ENCODE results near the gene CARD11.

The CARD11 gene

DNA sequence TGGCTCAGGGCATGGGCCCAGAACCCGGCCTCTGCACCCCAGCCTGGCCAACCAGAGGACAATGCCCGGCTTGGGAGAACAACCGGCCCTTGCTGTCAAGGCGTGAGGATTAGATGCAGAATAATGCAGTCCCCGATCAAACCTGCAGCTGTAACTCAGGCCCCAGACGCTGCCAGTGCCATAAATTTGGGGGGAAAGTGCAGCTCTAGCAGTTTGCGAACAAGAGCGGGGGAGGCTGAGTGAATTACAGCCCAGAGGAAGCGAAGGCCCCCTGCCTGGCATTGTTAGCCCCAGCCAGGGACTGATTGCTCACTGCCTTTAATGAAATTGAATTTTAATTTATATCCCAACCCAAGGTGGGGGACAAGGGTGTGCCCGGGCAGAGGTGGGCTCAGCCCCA is 161.6 kb downstream of the CARD11 start:
- Histone ChIP-seq H3K4me2 (peak overlapping the region in 9 of 11 experiments; percentile 36 to 77 (median 70); a peak in 16 of 22 replicates), H3K9ac (0 out of 22 replicates have a peak overlapping the region, but pooled peaks of 1 of the 11 experiments have one; percentile 15), H3K4me3 (no peak overlapping the region), H3K9me3 (replicated peaks in 1 of 11) (no peaks in the 10 kb centered on the region), H4K20me1 (peaks cover 0 to 19% (median 0%) of the 10 kb centered on the region in 11 experiments; a peak in 2 of 22 replicates), H3K36me3 (no peaks in the 10 kb centered on the region), H3K4me1 (peaks cover 10 to 79% (median 58%) of the 10 kb centered on the region in 10 experiments), H3K27me3 (peaks cover 0 to 19% (median 0%) of the 10 kb centered on the region in 11 experiments; a peak in 4 of 22 replicates), H3K27ac (no peak overlapping the region)
- no peak for TF ChIP-seq Cebpa-rat (IDR thresholded peaks at IDR 0.05)

DNA sequence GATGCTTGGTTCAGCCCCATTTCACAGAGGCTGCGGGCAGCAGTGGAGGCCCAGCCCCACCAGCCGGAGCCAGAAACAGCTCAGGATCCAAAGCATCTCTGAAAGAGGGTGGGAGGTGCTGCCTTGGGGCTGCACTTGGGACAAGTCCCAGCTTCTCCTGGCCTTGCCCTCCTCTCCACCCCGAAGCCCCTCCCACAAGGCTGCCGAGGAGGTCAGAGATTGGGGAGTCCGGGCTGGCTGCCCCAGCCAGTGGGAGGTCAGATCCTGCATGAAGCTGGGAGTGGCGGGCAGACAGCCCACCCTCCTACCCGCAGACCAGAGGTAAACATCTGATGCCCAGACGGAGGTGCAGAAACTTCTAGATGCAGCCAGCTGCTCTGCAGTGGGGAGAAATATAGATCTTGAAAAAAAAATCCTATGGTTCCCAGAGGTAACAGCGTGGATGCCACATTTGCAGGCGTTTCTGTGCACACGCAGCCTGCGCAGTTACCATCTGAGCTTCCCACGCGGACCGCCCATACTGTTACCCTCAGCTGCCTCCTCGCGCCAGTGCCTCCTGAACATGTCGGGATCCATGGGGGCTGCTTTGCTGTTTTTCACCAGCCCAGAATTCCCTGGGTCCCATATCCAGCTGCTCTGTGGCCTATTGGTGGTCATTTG is 162.7 kb downstream of the CARD11 start:
- peaks cover 0 to 19% (median 0%) of the 10 kb centered on the region in 11 experiments; a peak in 2 of 22 replicates for H4K20me1 ChIP-seq
- no peak overlapping the region for H3K4me3 ChIP-seq
- peaks cover 10 to 79% (median 63%) of the 10 kb centered on the region in 10 experiments for H3K4me1 ChIP-seq
- no peaks in the 10 kb centered on the region for H3K9me3 ChIP-seq (replicated peaks in 1 of 11)
- no peak overlapping the region for H3K27ac ChIP-seq
- H3K27me3 ChIP-seq: peaks cover 0 to 19% (median 0%) of the 10 kb centered on the region in 11 experiments; a peak in 4 of 22 replicates
- H3K36me3 ChIP-seq: no peaks in the 10 kb centered on the region
- no peak for TF ChIP-seq Cebpa-rat (IDR thresholded peaks at IDR 0.05)
- peak overlapping the region in 7 of 11 experiments; percentile 9 to 90 (median 72); a peak in 10 of 22 replicates for H3K4me2 ChIP-seq
- H3K9ac ChIP-seq: no peak overlapping the region

DNA sequence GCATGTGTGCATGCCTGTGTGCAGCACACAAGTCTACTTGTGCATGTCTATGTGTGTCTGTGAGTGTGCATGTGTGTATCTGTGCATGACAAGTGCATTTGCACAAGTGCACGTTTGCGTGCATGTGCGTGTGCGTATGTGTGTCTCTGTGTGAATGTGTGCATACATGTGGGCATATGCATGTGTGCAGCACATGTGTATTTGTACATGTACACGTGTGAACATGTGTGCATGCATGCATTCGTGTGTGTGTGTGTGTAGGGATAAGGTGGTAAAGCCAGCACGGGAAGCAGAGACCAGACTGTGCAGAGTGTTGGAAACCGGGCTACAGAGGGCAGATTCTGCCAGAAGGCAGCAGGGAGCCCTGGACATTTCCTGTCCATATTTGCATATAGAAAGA is 163.6 kb downstream of the CARD11 start:
- H3K4me1 ChIP-seq: peaks cover 12 to 88% (median 72%) of the 10 kb centered on the region in 10 experiments
- H3K4me2 ChIP-seq: peak overlapping the region in 8 of 11 experiments; percentile 59 to 90 (median 73); a peak in 14 of 22 replicates
- TF ChIP-seq Cebpa-rat (IDR thresholded peaks at IDR 0.05): no peak
- H3K9me3 ChIP-seq (replicated peaks in 1 of 11): no peaks in the 10 kb centered on the region
- no peak overlapping the region for H3K4me3 ChIP-seq
- no peaks in the 10 kb centered on the region for H3K36me3 ChIP-seq
- H3K9ac ChIP-seq: no peak overlapping the region
- no peak overlapping the region for H3K27ac ChIP-seq
- H3K27me3 ChIP-seq: peaks cover 0 to 19% (median 0%) of the 10 kb centered on the region in 11 experiments; a peak in 4 of 22 replicates
- H4K20me1 ChIP-seq: peaks cover 0 to 19% (median 0%) of the 10 kb centered on the region in 11 experiments; a peak in 2 of 22 replicates

DNA sequence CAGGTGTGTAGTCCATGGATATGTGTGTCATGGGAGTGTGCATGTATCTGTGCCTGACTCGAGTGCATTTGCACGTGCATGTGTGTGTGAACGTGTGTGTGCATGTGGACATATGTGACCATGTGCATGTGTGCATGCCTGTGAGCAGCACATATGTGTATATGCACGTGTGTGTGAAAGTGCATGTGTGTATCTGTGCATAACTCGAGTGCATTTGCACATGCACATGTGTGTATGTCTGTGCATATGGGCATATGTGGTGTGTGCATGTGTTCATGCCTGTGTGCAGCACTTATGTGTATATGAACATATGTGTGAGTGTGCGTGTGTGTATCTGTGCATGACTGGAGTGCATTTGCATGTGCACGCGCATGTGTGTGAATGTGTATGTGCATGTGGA is 164.3 kb downstream of the CARD11 start:
- no peaks in the 10 kb centered on the region for H3K9me3 ChIP-seq (replicated peaks in 1 of 11)
- no peak for TF ChIP-seq Cebpa-rat (IDR thresholded peaks at IDR 0.05)
- no peak overlapping the region for H3K4me3 ChIP-seq
- H3K27ac ChIP-seq: no peak overlapping the region
- H3K4me2 ChIP-seq: peak overlapping the region; percentile 52 to 90 (median 72)
- H3K4me1 ChIP-seq: peaks cover 19 to 95% (median 79%) of the 10 kb centered on the region in 10 experiments
- H4K20me1 ChIP-seq: peaks cover 0 to 19% (median 0%) of the 10 kb centered on the region in 11 experiments; a peak in 2 of 22 replicates
- H3K27me3 ChIP-seq: peaks cover 0 to 19% (median 0%) of the 10 kb centered on the region in 11 experiments; a peak in 4 of 22 replicates
- H3K9ac ChIP-seq: no peak overlapping the region
- H3K36me3 ChIP-seq: no peaks in the 10 kb centered on the region

DNA sequence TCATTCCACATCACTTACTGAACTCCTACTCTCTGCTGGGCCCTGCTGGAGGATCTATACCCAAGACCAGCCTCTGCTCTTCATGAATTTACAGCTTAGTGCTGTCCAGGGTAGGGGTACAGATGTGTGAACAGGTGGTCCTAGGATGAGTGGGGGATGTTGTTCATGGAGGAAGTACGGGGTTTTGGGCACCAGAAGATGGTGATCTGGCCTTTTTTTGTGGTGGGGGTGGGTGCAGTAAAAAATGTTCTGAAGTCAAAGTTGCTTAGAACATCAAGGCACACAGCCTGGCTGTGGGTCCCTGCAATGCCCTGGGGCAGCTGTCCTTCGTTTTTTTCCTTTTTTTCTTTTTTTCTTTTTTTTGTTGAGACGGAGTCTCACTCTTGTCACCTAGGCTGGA is 165.4 kb downstream of the CARD11 start:
- Histone ChIP-seq H3K4me3 (no peak overlapping the region), H3K9ac (no peak overlapping the region), H3K27me3 (peaks cover 0 to 15% (median 0%) of the 10 kb centered on the region in 11 experiments; a peak in 4 of 22 replicates), H4K20me1 (peaks cover 0 to 17% (median 0%) of the 10 kb centered on the region in 11 experiments; a peak in 2 of 22 replicates), H3K36me3 (no peaks in the 10 kb centered on the region), H3K4me1 (peaks cover 30 to 98% (median 86%) of the 10 kb centered on the region in 10 experiments), H3K4me2 (peak overlapping the region; percentile 52 to 90 (median 72)), H3K27ac (peak overlapping the region in 5 of 11 experiments; percentile 18 to 49 (median 35); a peak in 8 of 22 replicates), H3K9me3 (replicated peaks in 1 of 11) (no peaks in the 10 kb centered on the region)
- TF ChIP-seq Cebpa-rat (IDR thresholded peaks at IDR 0.05): no peak

DNA sequence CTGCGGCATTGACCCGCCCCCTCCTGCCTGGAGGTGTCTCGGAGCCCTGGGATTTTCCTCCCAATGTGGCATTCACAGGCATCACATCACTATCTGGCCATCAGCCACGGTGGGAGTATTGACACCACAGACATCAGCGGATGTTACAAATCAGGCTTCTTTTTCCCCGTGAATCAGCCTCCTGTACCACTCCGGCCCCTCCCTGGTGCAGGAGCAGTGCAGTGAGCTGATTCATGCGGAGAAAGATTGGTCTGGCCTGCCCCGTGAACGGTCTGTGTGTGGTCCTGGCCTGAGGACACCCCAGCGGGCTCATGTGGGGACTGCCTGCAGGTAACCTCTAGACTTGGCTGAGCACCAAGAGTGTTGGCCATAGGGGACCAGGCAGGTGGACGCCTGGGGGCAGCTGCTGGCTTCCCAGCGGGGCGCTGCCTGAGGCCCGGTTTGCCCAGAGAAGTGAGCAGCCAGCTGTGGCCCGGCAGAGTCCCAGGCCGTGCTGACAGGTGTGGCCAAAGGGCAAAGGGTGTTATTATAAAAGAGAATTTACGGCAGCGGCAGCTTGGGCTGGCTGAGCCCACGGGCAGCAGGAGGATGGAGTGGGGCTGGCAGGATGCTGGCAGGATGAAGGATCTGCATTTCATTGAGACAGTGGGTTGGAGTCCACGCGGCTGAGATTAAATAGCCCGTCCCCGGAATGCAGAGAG is 167.5 kb downstream of the CARD11 start:
- no peak overlapping the region; a peak in 1 of 22 replicates for H3K27ac ChIP-seq
- H3K27me3 ChIP-seq: no peaks in the 10 kb centered on the region
- H3K4me2 ChIP-seq: peak overlapping the region in 7 of 11 experiments; percentile 15 to 97 (median 93); a peak in 10 of 22 replicates
- no peaks in the 10 kb centered on the region for H3K9me3 ChIP-seq (replicated peaks in 1 of 11)
- H4K20me1 ChIP-seq: peaks cover 0 to 9% (median 0%) of the 10 kb centered on the region in 11 experiments; a peak in 2 of 22 replicates
- H3K4me3 ChIP-seq: no peak overlapping the region
- H3K36me3 ChIP-seq: no peaks in the 10 kb centered on the region
- H3K4me1 ChIP-seq: peaks cover 51 to 100% (median 92%) of the 10 kb centered on the region in 10 experiments
- TF ChIP-seq Cebpa-rat (IDR thresholded peaks at IDR 0.05): no peak
- peak overlapping the region in 1 of 11 experiments; percentile 18; a peak in 1 of 22 replicates for H3K9ac ChIP-seq

DNA sequence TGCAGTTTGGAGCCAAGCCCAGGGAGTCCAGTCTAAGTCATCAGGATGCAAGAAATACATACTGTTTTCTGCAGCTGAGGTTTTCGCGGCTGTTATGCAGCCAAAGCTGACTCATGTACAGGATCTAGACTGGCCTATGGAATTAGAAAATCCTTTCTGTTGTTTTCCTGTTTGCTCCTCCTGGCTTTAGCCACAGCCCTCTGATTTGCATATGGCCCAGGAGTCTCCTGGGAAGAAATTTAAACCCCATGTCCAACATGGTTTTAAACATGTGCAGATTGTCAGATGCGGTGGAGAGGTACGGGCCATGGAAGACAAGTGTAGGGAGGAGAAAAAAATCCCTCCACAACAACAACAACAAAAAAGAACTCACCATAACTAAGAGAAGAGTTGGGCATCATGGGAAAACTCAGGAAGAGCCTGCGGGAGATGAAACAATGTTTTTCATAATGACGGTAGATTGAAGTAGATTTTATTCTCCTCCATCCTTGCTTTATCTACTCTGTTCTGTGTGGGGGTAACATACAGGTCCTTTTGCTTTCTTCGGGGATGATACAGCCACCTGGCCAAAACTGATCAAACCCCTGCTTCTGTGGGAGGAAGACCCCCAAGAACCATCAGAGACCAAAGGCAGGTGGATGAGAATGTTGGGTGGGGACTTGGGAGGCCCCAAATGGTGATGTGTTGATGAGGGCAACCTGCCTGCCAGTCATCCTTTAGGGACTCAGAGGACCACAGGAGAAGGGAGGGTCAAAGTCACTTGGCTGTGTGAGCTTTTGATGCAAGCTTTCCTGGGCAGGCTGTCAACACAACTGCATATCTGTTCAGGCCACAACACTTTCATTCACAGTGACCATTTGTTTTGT is 169.7 kb downstream of the CARD11 start:
- Histone ChIP-seq H3K36me3 (no peaks in the 10 kb centered on the region), H3K27me3 (no peaks in the 10 kb centered on the region), H3K27ac (peak overlapping the region; percentile 59 to 89 (median 80); a peak in 20 of 22 replicates), H4K20me1 (no peaks in the 10 kb centered on the region), H3K9ac (peak overlapping the region; percentile 52 to 82 (median 73); a peak in 20 of 22 replicates), H3K4me2 (peak overlapping the region; percentile 86 to 99 (median 94)), H3K9me3 (replicated peaks in 1 of 11) (no peaks in the 10 kb centered on the region), H3K4me3 (peak overlapping the region in 7 of 10 experiments; percentile 2 to 46 (median 27); a peak in 6 of 20 replicates), H3K4me1 (peaks cover 69 to 100% (median 94%) of the 10 kb centered on the region in 10 experiments)
- TF ChIP-seq Cebpa-rat (IDR thresholded peaks at IDR 0.05): no peak

DNA sequence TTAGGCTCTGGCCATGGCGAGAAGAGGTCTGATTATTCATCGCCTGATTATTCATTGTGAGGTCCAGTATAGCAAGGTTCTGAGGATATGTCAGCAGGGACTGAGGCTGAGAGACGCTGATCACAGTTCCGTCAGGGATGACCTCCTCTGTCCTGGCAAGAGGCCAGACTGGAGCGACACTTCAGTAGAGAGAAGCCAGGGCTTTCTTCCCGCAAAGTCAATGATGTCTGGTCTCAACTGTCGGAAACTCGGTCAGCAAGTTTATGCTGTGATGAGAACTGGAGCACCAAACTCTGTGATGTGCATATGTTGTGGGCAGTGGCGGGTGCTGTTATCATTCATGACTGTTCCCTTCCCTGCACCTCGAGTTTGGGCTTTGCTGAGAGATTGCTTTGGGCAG is 170.5 kb downstream of the CARD11 start:
- H3K27me3 ChIP-seq: no peaks in the 10 kb centered on the region
- TF ChIP-seq Cebpa-rat (IDR thresholded peaks at IDR 0.05): no peak
- H4K20me1 ChIP-seq: no peaks in the 10 kb centered on the region
- H3K27ac ChIP-seq: peak overlapping the region in 10 of 11 experiments; percentile 63 to 89 (median 81); a peak in 17 of 22 replicates
- H3K9ac ChIP-seq: peak overlapping the region in 9 of 11 experiments; percentile 64 to 82 (median 76); a peak in 17 of 22 replicates
- peak overlapping the region in 7 of 10 experiments; percentile 2 to 46 (median 27); a peak in 6 of 20 replicates for H3K4me3 ChIP-seq
- H3K4me1 ChIP-seq: peaks cover 62 to 100% (median 91%) of the 10 kb centered on the region in 10 experiments
- H3K9me3 ChIP-seq (replicated peaks in 1 of 11): no peaks in the 10 kb centered on the region
- peak overlapping the region; percentile 86 to 99 (median 94) for H3K4me2 ChIP-seq
- no peaks in the 10 kb centered on the region for H3K36me3 ChIP-seq
